Measurements from ENCODE around the gene MRC2.

DNA sequence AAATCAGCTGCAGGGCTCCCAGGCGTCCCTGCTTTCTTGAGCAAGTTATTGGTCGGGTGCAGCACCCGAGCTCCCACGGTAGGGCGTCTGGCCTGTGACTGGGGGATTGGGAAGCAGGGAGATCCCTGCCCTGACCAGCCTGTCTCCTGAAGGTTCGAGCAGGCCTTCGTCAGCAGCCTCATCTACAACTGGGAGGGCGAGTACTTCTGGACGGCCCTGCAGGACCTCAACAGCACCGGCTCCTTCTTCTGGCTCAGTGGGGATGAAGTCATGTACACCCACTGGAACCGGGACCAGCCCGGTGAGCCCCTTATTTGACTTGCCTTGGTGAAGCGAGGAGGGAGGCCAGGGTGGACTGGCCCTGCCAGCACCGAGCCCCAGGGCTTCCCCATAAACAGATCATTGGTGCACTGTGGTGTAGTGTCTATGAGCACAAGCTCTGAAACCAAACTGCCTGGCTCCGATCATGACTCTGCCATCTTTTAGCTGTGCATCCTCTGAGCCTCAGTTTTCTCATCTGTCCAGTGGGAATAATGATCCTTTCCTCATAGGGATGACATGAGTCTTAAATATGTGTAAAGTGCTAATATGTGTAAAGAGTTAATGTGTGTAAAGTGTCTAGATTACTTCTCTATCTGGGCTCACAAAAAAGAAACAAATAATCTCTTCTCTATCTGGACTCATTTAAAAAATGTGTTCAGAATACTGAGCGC lies 48.9 kb downstream of the MRC2 start:
- TF ChIP-seq, protein P1, sequence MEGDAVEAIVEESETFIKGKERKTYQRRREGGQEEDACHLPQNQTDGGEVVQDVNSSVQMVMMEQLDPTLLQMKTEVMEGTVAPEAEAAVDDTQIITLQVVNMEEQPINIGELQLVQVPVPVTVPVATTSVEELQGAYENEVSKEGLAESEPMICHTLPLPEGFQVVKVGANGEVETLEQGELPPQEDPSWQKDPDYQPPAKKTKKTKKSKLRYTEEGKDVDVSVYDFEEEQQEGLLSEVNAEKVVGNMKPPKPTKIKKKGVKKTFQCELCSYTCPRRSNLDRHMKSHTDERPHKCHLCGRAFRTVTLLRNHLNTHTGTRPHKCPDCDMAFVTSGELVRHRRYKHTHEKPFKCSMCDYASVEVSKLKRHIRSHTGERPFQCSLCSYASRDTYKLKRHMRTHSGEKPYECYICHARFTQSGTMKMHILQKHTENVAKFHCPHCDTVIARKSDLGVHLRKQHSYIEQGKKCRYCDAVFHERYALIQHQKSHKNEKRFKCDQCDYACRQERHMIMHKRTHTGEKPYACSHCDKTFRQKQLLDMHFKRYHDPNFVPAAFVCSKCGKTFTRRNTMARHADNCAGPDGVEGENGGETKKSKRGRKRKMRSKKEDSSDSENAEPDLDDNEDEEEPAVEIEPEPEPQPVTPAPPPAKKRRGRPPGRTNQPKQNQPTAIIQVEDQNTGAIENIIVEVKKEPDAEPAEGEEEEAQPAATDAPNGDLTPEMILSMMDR (IDR thresholded peaks at IDR 0.05; ENCODE audit: insufficient read depth, low read length, poor library complexity, severe bottlenecking) = no peak
- TF ChIP-seq EZH2phosphoT487 (conservative IDR thresholded peaks at IDR 0.05; ENCODE audit: low read length) = no peak
